Stimulated activated CD8-positive, alpha-beta memory T cell treated with anti-CD3 and anti-CD28 coated beads, Interleukin-7, amount 100 ng/mL, for 4 hours (primary cell): ENCODE measurements around the gene ADK.
A peak's percentile ranks its signal among the peaks of the same experiment; 100 is the strongest.
"Not testable (repeated sequence)": the region's sequence is repeated elsewhere in the genome, so short reads cannot be mapped to it uniquely, and the experiment has no call there.

Experiments
- DNase-seq, 2 donors: peaks; one replicate each; pipeline ENCODE4 v3.0.0-alpha.2; 2020; ENCODE audit warnings: low read depth in 2 of 2

The ADK gene

DNA sequence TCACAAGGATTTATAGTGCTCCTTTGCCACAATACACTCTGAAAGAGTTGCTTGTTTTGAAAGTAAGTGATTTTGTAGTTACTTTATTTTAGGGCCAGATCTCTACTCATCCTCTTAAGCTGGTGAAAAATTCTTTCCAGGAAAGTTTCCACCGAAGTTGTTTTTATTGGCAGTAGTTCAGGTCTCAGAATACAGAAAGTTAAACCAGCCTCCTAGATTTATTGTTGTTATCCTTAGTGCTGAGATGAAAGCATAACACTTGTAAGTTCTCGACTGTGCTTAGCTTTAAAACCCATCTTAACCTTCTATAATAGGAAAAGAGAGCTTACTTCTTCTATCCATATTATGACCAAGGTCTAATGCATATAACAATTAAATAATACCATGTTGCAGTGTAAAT lies 5.9 kb upstream of the ADK start:
- DNase-seq, result no peak

DNA sequence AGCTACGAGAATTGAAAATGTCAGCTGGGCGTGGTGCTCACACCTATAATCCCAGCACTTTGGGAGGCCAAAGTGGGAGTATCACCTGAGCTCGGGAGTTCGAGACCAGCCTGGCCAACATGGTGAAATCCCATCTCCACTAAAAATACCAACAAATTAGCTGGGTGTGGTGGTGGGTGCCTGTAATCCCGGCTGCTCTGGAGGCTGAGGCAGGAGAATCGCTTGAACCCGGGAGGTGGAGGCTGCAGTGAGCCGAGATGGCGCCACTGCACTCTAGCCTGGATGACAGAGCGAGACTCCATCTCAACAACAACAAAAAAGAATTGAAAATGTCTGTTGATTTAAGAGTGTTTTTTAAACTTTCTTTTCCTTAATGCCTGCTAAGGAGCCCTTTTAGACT lies 4.0 kb upstream of the ADK start:
- DNase-seq, result not testable (repeated sequence)

GRCh38 chr10:74150204-74150989 lies 624 bp upstream of the ADK start, which contains the start of gene AP3M1:
TSS of gene AP3M1 (minus strand) at chr10:74150828. CDS start at chr10:74138379, 12,449 bp downstream.
- peak; percentile 69 to 71 for DNase-seq

- DNase-seq, result no peak
Measured at GRCh38 chr10:74151879-74152722, 1.1 kb downstream of the ADK start.

DNA sequence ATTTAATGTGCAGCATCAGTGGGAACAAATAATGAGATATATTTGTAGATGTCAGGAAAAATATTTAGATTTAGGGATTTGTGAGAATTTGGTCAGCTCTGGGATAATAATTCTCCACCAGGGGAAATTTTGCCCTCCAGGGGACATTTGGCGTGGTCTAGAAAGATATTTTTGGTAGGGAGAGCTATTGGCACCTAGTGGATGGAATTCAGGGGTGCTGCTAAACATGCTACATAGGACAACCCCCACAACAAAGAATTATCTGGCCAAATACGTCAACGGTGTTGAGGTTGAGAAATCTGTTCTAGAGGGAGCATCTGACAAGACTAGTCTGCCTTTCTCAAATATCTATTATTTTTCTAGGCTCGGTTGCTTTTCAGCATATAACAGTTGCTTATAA lies 2.1 kb downstream of the ADK start:
- DNase-seq, result no peak

GRCh38 chr10:74153676-74154075 lies 2.7 kb downstream of the ADK start:
- DNase-seq, result no peak

GRCh38 chr10:74156919-74157289 lies 5.9 kb downstream of the ADK start:
- no peak for DNase-seq

GRCh38 chr10:74160013-74160412 lies 9.0 kb downstream of the ADK start:
- no peak for DNase-seq

DNA sequence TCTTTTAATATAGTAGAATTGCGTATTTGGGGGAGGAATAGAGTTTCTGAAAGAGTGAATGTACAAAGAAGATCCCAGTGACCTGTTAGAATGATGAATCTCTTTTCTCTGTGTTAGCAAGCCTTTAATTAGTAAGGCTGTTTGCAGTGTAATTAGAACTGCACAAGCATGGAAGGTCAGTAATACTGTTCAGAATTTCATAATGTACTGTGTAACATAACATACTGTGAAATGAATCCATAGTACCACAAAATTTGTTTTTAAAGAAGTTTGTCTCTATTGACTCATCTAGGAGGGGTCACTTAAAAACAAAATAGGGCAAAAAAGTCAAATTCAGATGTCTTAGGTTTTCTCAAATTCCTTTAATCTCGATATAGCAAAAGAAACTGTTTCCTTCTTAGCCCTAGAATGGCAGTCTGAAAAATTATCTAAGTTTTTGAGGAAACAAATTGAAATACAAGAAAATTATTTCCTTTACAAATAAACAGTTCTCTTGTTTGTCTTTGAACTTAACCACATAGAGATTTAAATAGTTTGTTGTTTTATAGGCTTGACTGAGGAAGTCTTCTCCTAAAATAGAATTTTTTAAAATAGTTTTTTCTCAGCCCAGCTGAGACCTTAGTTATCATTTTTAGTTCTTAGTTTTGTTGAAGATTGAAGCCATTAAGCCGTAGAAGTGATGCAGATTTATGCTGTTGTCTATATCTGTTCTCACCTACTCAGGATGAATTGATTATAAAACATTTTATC lies 12.5 kb downstream of the ADK start:
- DNase-seq, result no peak

GRCh38 chr10:74164716-74165529 lies 13.9 kb downstream of the ADK start:
- DNase-seq, result no peak

- DNase-seq, result no peak
Measured at GRCh38 chr10:74165530-74165901, 14.5 kb downstream of the ADK start.

GRCh38 chr10:74167443-74167842 lies 16.4 kb downstream of the ADK start:
- no peak for DNase-seq

DNA sequence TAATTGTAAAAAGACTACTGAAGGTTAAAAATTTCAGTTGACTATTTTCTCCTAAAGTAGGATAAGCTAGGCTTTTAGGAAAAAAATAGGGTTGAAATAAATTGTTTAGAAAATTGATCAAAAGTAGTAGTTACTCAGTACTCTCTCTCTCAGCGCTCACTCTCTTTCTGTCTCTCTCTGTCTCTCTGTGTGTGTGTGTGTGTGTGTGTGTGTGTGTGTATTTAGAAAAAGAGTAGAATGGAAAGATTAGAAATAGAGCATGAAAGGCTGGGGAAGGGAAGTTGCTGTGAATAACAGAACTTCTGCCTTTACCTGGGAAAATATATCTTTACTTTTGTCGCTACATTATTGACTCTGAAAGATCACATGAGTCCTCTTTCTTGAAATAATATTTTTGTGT lies 20.6 kb downstream of the ADK start:
- DNase-seq, result no peak

- DNase-seq, result no peak
Measured at GRCh38 chr10:74174521-74174920, 23.5 kb downstream of the ADK start.

DNA sequence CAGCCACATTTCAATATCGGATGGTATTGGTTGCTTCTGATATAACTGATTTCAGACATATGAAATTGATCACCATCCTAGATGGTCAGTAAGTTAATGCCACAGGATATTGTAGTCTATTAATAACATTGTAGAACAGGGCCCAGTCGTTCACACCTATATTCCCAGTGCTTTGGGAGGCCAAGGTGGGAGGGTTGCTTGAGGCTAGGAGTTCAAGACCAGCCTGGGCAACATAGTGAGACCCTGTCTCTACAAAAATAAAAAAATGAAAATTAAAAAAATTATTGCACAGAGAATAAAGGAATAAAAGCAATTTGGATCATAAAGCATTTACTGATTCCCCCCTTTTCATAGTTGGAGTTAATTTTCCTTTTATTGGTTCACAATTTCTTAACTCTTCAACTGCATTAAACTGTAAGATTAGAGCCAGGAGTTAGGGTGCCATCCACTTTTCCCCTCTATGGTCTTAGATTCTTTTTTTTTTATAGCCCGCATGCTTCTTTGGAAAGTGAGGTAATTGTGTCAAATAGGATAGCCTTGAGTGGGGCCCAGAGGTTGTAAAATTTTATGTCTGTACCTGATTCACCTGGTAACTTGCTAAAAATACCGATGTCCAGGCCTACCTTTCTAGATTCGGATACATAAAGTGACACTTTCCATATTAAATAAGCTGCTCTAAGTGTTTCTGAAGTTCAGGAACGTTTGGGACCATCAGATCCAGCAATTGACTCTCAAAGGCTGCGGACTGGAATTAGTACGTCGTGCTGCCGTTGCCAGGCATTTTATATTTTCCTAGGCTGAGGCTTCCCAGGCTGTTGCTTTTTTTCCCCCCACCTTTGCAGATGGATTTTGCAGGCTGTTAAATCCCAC lies 24.7 kb downstream of the ADK start:
- DNase-seq, result no peak

GRCh38 chr10:74176380-74177139 lies 25.5 kb downstream of the ADK start:
- DNase-seq, result peak; percentile 94 to 96

DNA sequence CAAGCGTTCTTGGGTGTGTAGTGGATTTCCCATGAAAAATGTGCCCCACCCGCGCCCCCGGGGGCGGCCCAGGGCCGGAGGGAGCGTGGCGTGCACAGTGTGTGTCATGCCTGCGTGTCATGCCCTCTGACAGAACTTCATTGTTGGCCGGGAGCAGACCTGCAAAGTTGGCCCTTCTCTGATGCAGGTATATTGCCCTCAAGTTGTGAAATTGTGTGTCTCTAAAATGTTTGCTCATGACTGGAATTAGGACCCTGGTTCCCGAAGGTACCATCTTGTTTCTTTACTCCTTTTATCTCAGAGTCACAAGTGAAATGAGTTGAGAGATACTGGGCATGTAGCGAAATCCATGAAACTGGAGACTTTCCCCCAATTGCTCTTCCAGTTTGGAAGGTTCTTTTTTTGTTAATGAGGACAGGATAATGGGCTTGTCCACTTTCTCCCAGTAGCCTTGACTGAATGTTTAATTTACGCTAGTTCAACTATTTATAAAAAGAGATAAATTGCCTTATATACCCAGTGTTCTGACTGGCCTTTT lies 26.2 kb downstream of the ADK start:
- DNase-seq, result peak; percentile 40 to 52

GRCh38 chr10:74178042-74178791 lies 27.2 kb downstream of the ADK start:
- no peak for DNase-seq
